SH-SY5Y (cell line): Measurements from ENCODE around the gene SESN3.

Source experiments
- GATA2 ChIP-seq: IDR thresholded peaks from 2 replicates; pipeline ENCODE4 v1.6.1; 2011; ENCODE audit warnings: mild to moderate bottlenecking, low read depth, low read length
- GATA3 ChIP-seq: IDR thresholded peaks from 2 replicates; pipeline ENCODE4 v1.6.1; 2011; ENCODE audit warnings: low read depth, mild to moderate bottlenecking, low read length, moderate library complexity

GRCh38 chr11:95252586-95252985 is 21.6 kb upstream of the SESN3 start:
- TF ChIP-seq GATA2 (no peak), GATA3 (no peak)
